SJCRH30 (cell line): Measurements from ENCODE around the gene NME3. TPM values are rescaled to one million over a fixed set of nuclear protein-coding genes. Genes with fewer than 3 reads are reported as not detected.

Experiments used
- DNase-seq, 2 experiments: peaks; one replicate each; pipeline ENCODE4 v3.0.0-alpha.2; 2015 to 2020
- H3K27ac ChIP-seq: fragments of 250-450 bp; sonication (Bioruptor Pico); 2 replicates; pipeline ENCODE4 v1.5.1; 2020; ENCODE audit warnings: mild to moderate bottlenecking, moderate library complexity
- H3K27me3 ChIP-seq: fragments of 250-450 bp; sonication (Bioruptor Pico); 2 replicates; pipeline ENCODE4 v1.5.1; 2020; ENCODE audit warnings: mild to moderate bottlenecking, moderate library complexity
- H3K36me3 ChIP-seq: fragments of 250-450 bp; sonication (Bioruptor Pico); 2 replicates; pipeline ENCODE4 v1.5.1; 2020; ENCODE audit warnings: mild to moderate bottlenecking, moderate library complexity
- H3K4me1 ChIP-seq: fragments of 250-450 bp; sonication (Bioruptor Pico); 2 replicates; pipeline ENCODE4 v1.5.1; 2020; ENCODE audit warnings: mild to moderate bottlenecking, moderate library complexity
- H3K4me3 ChIP-seq: fragments of 250-450 bp; sonication (Bioruptor Pico); 2 replicates; pipeline ENCODE4 v1.5.1; 2020; ENCODE audit warnings: mild to moderate bottlenecking, moderate library complexity
- H3K9me3 ChIP-seq: fragments of 250-450 bp; sonication (Bioruptor Pico); replicated peaks from 2 replicates; pipeline ENCODE4 v1.5.1; 2020; ENCODE audit warnings: mild to moderate bottlenecking, moderate library complexity
- total RNA-seq: library from RNA; depleted of rRNA; stranded (reverse); fragments of >200 nt; shearing (Covaris generic); gene quantifications from 2 replicates; pipeline ENCODE4 v1.2.3, GENCODE V29; 2014

The NME3 gene
- total RNA-seq, 1 experiment from 2014 or later: 1.6 TPM

- H3K27me3 ChIP-seq: no peaks in the 10 kb centered on the region
Observed at GRCh38 chr16:1788708-1789100, 17.4 kb upstream of the NME3 start.

DNA sequence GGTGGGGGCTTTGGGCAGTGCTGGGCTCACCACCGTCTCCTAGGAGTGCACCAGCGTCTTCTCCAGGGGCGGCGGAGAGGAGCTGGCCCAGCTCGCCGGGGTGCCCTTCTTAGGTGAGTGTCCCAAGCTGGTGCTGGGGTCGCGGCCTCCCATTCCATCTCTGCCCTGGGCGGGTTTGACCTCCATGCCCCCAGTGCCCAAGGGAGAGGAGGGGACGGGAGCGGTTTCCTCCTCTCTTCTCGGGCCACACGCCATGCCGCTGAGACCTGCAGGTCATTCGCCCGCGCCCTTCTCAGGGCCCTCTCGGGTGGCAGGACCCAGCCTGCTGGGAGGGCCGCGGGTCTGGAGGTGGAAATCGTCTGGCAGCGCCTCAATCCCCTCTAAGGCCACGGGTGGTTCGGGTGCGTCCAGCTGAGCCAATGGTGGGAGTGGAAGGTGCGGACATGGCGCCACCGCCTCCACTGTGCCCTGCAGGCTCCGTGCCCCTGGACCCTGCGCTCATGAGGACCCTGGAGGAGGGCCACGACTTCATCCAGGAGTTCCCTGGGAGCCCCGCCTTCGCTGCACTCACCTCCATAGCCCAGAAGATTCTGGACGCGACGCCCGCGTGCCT, 16.9 kb upstream of the NME3 start:
- Histone ChIP-seq H3K27ac (no peak overlapping the region), H3K9me3 (no peaks in the 10 kb centered on the region), H3K4me1 (no peaks in the 10 kb centered on the region), H3K27me3 (no peaks in the 10 kb centered on the region), H3K4me3 (no peak overlapping the region), H3K36me3 (peaks cover 3% of the 10 kb centered on the region)
- peak in 1 of 2 experiments; percentile 1 for DNase-seq

More at GRCh38 chr16:1788708-1789100, 17.4 kb upstream of the NME3 start:
- Histone ChIP-seq H3K4me3 (no peak overlapping the region), H3K9me3 (no peaks in the 10 kb centered on the region), H3K36me3 (peaks cover 3% of the 10 kb centered on the region), H3K27ac (no peak overlapping the region), H3K4me1 (no peaks in the 10 kb centered on the region)
- peak in 1 of 2 experiments; percentile 1 for DNase-seq

- peaks cover 3% of the 10 kb centered on the region for H3K36me3 ChIP-seq
- no peaks in the 10 kb centered on the region for H3K9me3 ChIP-seq
- H3K4me1 ChIP-seq: no peaks in the 10 kb centered on the region
- peak in 1 of 2 experiments; percentile 2 for DNase-seq
- no peak overlapping the region for H3K4me3 ChIP-seq
- no peak overlapping the region for H3K27ac ChIP-seq
- no peaks in the 10 kb centered on the region for H3K27me3 ChIP-seq
Observed at GRCh38 chr16:1787322-1788094, 16.2 kb upstream of the NME3 start.

- no peaks in the 10 kb centered on the region for H3K27me3 ChIP-seq
- H3K27ac ChIP-seq: no peak overlapping the region
- DNase-seq: no peak
- no peaks in the 10 kb centered on the region for H3K9me3 ChIP-seq
- H3K4me1 ChIP-seq: no peaks in the 10 kb centered on the region
- peaks cover 3% of the 10 kb centered on the region for H3K36me3 ChIP-seq
- no peak overlapping the region for H3K4me3 ChIP-seq
Observed at GRCh38 chr16:1787056-1787321, 15.6 kb upstream of the NME3 start.

GRCh38 chr16:1786242-1787055, 15.1 kb upstream of the NME3 start:
- no peaks in the 10 kb centered on the region for H3K4me1 ChIP-seq
- peaks cover 3% of the 10 kb centered on the region for H3K36me3 ChIP-seq
- no peaks in the 10 kb centered on the region for H3K27me3 ChIP-seq
- no peak overlapping the region for H3K27ac ChIP-seq
- no peaks in the 10 kb centered on the region for H3K9me3 ChIP-seq
- no peak overlapping the region for H3K4me3 ChIP-seq
- DNase-seq: peak in 1 of 2 experiments; percentile 1

DNA sequence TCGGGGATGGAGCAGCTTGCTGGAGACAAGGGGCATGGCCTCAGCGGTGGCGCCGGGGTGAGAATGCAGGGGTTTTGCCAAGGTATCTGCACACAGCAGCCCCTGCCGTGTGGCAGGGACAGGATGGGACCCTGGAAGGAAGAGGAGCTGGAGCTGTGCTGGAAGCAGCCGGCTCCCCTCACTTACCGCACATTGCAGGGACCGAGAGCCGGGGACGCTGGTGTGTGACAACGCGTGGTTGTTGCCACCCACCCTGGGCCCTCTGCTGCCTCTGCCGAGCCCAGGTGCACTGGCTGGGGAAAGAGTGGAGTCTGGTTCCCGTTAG, 14.5 kb upstream of the NME3 start:
- no peak overlapping the region for H3K4me3 ChIP-seq
- no peaks in the 10 kb centered on the region for H3K27me3 ChIP-seq
- no peak overlapping the region for H3K27ac ChIP-seq
- H3K4me1 ChIP-seq: no peaks in the 10 kb centered on the region
- no peaks in the 10 kb centered on the region for H3K9me3 ChIP-seq
- no peak for DNase-seq
- peaks cover 3% of the 10 kb centered on the region for H3K36me3 ChIP-seq

DNA sequence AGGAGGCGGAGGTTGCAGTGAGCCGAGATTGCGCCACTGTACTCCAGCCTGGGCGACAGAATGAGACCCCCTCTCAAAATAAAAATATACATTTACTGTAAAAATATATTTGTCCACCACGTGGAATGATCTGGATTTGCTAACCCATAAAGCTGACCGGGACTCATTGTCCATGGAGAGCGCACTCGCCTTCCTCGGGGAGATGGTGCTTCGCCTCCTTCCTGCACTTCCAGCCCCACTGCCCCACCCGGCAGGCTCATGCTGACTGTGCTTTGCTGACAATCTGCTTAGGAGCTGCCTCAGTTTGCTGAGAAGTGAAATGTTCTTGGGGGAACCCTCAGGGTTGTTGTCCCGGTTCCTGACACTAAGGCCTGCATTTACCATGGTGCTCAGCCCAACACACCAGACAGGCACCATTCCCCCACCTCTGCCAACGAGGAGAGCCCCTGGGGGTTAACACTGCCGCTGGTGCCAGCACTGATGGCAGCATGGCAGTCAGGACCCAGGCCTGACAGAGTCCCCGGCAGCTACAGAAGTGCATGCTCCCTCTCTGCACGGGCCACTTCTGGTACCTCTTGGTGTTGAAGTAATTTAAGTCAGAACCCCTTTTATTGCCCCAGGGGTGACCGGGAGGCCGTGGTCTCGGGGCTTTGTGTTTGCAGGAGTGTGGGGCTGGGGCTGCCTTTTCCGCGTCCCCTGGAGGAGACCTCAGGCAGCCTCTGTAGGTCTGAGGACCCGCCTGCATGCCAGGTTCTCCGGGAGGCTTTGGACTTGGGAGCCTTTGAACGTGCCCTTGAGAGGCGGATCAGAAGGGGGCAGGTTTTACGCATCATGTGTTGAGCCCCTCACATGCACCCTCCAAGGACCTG, 13.9 kb upstream of the NME3 start:
- Histone ChIP-seq H3K4me3 (no peak overlapping the region), H3K36me3 (peaks cover 3% of the 10 kb centered on the region), H3K9me3 (no peaks in the 10 kb centered on the region), H3K27me3 (no peaks in the 10 kb centered on the region), H3K27ac (no peak overlapping the region), H3K4me1 (no peaks in the 10 kb centered on the region)
- no peak for DNase-seq

- peak; percentile 99 for DNase-seq
- no peaks in the 10 kb centered on the region; the same call in none of the 2 replicates for H3K36me3 ChIP-seq
Observed at GRCh38 chr16:1782408-1783264, 11.3 kb upstream of the NME3 start, which contains the start of the genes NUBP2 and SPSB3. Gene NUBP2, plus strand, starts transcription at chr16:1782960. Its CDS starts 61 bp downstream, at chr16:1783021. Gene SPSB3, minus strand, starts transcription at chr16:1782571. Its CDS starts 1,088 bp downstream, at chr16:1781483.

GRCh38 chr16:1781758-1782407, 10.5 kb upstream of the NME3 start:
- no peaks in the 10 kb centered on the region for H3K27me3 ChIP-seq
- no peaks in the 10 kb centered on the region for H3K9me3 ChIP-seq
- peak overlapping the region; percentile 89 for H3K4me3 ChIP-seq
- no peaks in the 10 kb centered on the region for H3K4me1 ChIP-seq
- DNase-seq: no peak
- no peak overlapping the region for H3K27ac ChIP-seq
- no peaks in the 10 kb centered on the region; the same call in none of the 2 replicates for H3K36me3 ChIP-seq

More at GRCh38 chr16:1782408-1783264, 11.3 kb upstream of the NME3 start, which contains the start of the genes NUBP2 and SPSB3:
- H3K9me3 ChIP-seq: no peaks in the 10 kb centered on the region
- H3K27me3 ChIP-seq: no peaks in the 10 kb centered on the region
- H3K4me3 ChIP-seq: peak within 1 kb of the TSS; percentile 89
- peak within 1 kb of the TSS; percentile 29 for H3K27ac ChIP-seq
- H3K4me1 ChIP-seq: no peaks in the 10 kb centered on the region

DNA sequence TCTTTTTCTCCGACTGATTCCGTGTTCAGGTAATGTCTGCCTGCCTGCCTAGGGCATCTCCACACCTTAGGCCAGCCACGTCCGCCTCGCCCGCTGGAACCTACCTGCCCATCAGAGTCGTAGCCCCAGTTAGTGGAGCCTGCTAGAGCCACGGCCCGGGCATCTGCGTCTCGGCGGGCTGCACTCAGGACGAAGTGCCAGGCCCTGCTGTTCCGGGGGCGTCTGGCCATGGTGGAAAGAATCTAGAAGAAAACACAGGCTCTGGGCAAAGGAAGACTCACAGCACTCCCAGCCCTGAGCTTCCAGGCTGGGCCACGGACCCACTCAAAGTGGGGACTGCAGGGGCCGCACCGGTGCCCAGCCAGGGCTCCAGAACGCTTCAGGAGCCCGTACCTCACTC, 9.9 kb upstream of the NME3 start:
- no peaks in the 10 kb centered on the region; the same call in 1 of the 2 replicates for H3K36me3 ChIP-seq
- no peak for DNase-seq
- H3K4me3 ChIP-seq: peak overlapping the region; percentile 89; the same call in 1 of the 2 replicates
- H3K4me1 ChIP-seq: no peaks in the 10 kb centered on the region
- H3K9me3 ChIP-seq: no peaks in the 10 kb centered on the region
- no peaks in the 10 kb centered on the region for H3K27me3 ChIP-seq
- H3K27ac ChIP-seq: no peak overlapping the region

DNA sequence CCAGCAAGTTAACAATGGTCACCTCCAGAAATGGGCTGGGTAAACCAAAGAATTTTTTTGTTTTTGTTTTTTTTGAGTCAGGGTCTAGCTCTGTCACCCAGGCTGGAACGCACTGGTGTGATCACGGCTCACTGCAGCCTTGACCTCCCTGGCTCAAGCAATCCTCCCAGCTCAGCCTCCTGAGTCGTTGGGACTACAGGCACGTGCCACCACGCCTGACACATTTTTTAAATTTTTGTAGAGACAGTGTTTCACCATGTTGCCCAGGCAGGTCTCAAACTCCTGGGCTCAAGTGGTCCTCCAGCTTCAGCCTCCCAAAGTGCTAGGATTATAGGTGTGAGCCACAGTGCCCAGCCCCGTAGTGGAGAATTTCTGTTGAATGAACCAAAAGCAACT, 9.3 kb upstream of the NME3 start:
- no peaks in the 10 kb centered on the region for H3K9me3 ChIP-seq
- no peaks in the 10 kb centered on the region for H3K36me3 ChIP-seq
- no peak overlapping the region for H3K4me3 ChIP-seq
- H3K4me1 ChIP-seq: no peaks in the 10 kb centered on the region
- DNase-seq: no peak
- no peaks in the 10 kb centered on the region for H3K27me3 ChIP-seq
- H3K27ac ChIP-seq: no peak overlapping the region

DNA sequence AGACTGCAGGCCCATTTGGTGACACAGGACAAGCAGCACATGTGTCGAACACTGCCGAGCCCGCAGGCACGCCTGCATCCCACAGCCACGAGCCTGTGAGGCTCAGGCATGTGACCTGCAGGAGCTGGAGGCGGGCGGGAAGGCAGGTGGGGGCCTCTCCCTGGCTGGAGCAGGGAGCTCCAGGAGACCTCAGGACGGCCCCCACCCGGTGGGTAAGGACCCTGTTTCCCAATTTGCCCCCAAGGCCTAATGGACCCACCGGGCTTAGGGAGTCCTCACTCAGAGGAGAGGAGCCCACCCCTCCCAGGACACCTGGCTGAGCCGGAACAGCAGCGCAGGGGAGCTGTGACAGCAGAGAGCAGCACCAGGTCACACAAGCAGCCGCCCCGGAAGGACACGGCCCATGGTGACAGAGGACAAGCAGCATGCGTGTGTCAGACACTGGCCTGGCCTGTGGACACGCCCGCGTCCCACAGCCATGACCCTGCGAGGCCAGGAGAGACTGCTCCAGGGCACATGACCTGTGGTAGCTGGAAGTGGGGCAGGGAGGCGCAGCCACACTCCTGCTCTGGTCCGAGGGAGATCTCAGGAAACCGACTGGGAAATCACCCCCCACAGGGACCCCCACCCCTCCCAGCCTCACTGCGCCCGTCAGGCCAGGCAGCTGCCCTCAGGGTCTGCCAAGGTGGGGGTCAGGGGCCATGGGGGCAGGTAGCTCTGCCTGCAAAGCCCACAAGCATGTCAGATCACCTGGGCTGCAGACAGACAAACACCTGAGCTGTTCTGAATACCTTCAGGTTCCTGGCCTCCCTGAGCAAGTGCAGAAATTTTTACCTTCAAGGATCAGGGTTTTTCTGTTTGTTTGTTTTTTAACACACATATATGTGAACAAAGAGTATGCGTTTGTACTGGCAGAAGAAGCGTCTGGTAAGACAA, 8.7 kb upstream of the NME3 start:
- no peaks in the 10 kb centered on the region for H3K27me3 ChIP-seq
- no peaks in the 10 kb centered on the region for H3K36me3 ChIP-seq
- H3K4me1 ChIP-seq: no peaks in the 10 kb centered on the region
- no peaks in the 10 kb centered on the region for H3K9me3 ChIP-seq
- H3K27ac ChIP-seq: no peak overlapping the region
- no peak overlapping the region for H3K4me3 ChIP-seq
- no peak for DNase-seq
